K562 (cell line): ENCODE measurements around the gene CXCL16. TPM values are rescaled to one million over a fixed set of nuclear protein-coding genes. Genes with fewer than 3 reads are reported as not detected.
A peak's percentile ranks its signal among the peaks of the same experiment; 100 is the strongest.

Experiments
- ATF1 ChIP-seq, 2 experiments: fragments of 450-650 bp in 1 of 2; IDR thresholded peaks; 2 replicates each; pipeline ENCODE4 v1.6.1; 2016; ENCODE audit warnings: missing compliant biosample characterization in 1 of 2, missing genetic modification characterization in 1 of 2
- ATF7 ChIP-seq: fragments of 450-650 bp; IDR thresholded peaks from 2 replicates; pipeline ENCODE4 v1.7.1; 2014; ENCODE audit warnings: mild to moderate bottlenecking, moderate library complexity
- HMGN3 ChIP-seq: IDR thresholded peaks from 2 replicates; pipeline ENCODE4 v1.6.1; 2011; ENCODE audit warnings: borderline replicate concordance, low read depth, mild to moderate bottlenecking, mixed read lengths, low read length; ENCODE audit not compliant: insufficient read length; ENCODE audit errors: extremely low read depth
- HNRNPUL1 ChIP-seq: fragments of 200-400 bp; formaldehyde crosslinking; IDR thresholded peaks from 2 replicates; pipeline ENCODE4 v1.6.1; 2017; ENCODE audit warnings: low read length
- KLF6 ChIP-seq: fragments of 250-450 bp; sonication (Bioruptor Pico); IDR thresholded peaks from 2 replicates; pipeline ENCODE4 v1.4.0; 2020; ENCODE audit warnings: mild to moderate bottlenecking, moderate library complexity, borderline replicate concordance
- MYC ChIP-seq, 2 experiments: fragments of 250-450 bp in 1 of 2; sonication (Bioruptor Pico) in 1 of 2; IDR thresholded peaks; 2 replicates each; pipeline versions ENCODE4 v1.5.1 to v1.6.1; 2012 to 2021; ENCODE audit warnings: low read depth in 2 of 2, borderline replicate concordance in 1 of 2, improper control_type of control experiment in 1 of 2, low read length in 1 of 2, mild to moderate bottlenecking in 1 of 2, moderate library complexity in 1 of 2
- POLR2H ChIP-seq: IDR thresholded peaks from 2 replicates; pipeline ENCODE4 v1.6.1; 2016; ENCODE audit warnings: missing genetic modification characterization, low read depth, mild to moderate bottlenecking, control low read depth, missing compliant biosample characterization, moderate library complexity
- POLR3G ChIP-seq: IDR thresholded peaks from 2 replicates; pipeline ENCODE4 v1.6.1; 2011; ENCODE audit not compliant: insufficient read length, insufficient replicate concordance; ENCODE audit errors: extremely low read depth
- SMAD1 ChIP-seq: fragments of 150-350 bp; IDR thresholded peaks from 2 replicates; pipeline ENCODE4 v1.6.1; 2014; ENCODE audit warnings: low read length, low read depth; ENCODE audit not compliant: partially characterized antibody
- SMARCB1 ChIP-seq: IDR thresholded peaks from 2 replicates; pipeline ENCODE4 v1.6.1; 2011; ENCODE audit warnings: improper control_type of control experiment, low read depth; ENCODE audit not compliant: insufficient read length
- SOX6 ChIP-seq: fragments of 450-650 bp; IDR thresholded peaks from 2 replicates; pipeline ENCODE4 v1.6.1; 2014; ENCODE audit warnings: mild to moderate bottlenecking
- TGIF2 ChIP-seq: sonication (generic); formaldehyde crosslinking; IDR thresholded peaks from 2 replicates; pipeline ENCODE4 v1.8.1; 2022; ENCODE audit warnings: mild to moderate bottlenecking, missing genetic modification reagents, moderate library complexity
- YBX1 ChIP-seq: fragments of 450-650 bp; IDR thresholded peaks from 2 replicates; pipeline ENCODE4 v1.7.1; 2016; ENCODE audit warnings: mild to moderate bottlenecking
- YY1 ChIP-seq, 3 experiments: IDR thresholded peaks; 2 replicates each; pipeline ENCODE4 v1.6.1; 2011; ENCODE audit warnings: low read length in 2 of 3, mild to moderate bottlenecking in 2 of 3, moderate library complexity in 2 of 3, borderline replicate concordance in 1 of 3, control low read depth in 1 of 3, low read depth in 1 of 3; ENCODE audit not compliant: insufficient read depth in 3 of 3, insufficient replicate concordance in 2 of 3, control insufficient read depth in 1 of 3, insufficient read length in 1 of 3; ENCODE audit errors: extremely low read depth in 1 of 3
- ZBED1 ChIP-seq: IDR thresholded peaks from 2 replicates; pipeline ENCODE4 v1.6.1; 2014
- ZNF184 ChIP-seq: sonication (generic); formaldehyde crosslinking; IDR thresholded peaks from 2 replicates; pipeline ENCODE4 v1.5.0; 2020; ENCODE audit warnings: missing genetic modification reagents
- ZNF384 ChIP-seq: IDR thresholded peaks from 2 replicates; pipeline ENCODE4 v1.6.1; 2012; ENCODE audit warnings: low read depth, low read length, improper control_type of control experiment
- ZNF436 ChIP-seq: fragments of 250-450, 450-650 bp; sonication (Bioruptor Pico); formaldehyde crosslinking; IDR thresholded peaks from 2 replicates; pipeline ENCODE4 v1.7.0; 2020; ENCODE audit warnings: mild to moderate bottlenecking
- ZNF584 ChIP-seq: fragments of 200-800 bp; sonication (Bioruptor generic); IDR thresholded peaks from 2 replicates; pipeline ENCODE4 v1.6.1; 2016; ENCODE audit warnings: low read depth, mild to moderate bottlenecking, missing genetic modification characterization, missing compliant biosample characterization
- polyA plus RNA-seq, 8 experiments: library from polyadenylated mRNA; depleted of rRNA in 4 of 8; stranded (reverse) in 5 of 8; unstranded in 3 of 8; fragments of >200 nt; fragmentation: Nextera tagmentation in 2 of 8; fragmentation: Illumina TruSeq in 1 of 8; extraction: Ambion mirVana in 2 of 8; extraction: Trizol in 1 of 8; gene quantifications; 2 replicates each; pipeline versions ENCODE4 v1.2.1 to v1.2.3, GENCODE V29; 2011 to 2014; ENCODE audit warnings: inconsistent platforms in 1 of 8, missing spikeins in 1 of 8
- total RNA-seq, 7 experiments: library from RNA; depleted of rRNA in 6 of 7; stranded (reverse); fragments of >200 nt in 6 of 7; fragmentation: Illumina TruSeq in 2 of 7; extraction: Trizol in 2 of 7; gene quantifications; 2 replicates each; pipeline versions ENCODE4 v1.2.1 to v1.2.3, GENCODE V29; 2011 to 2021; ENCODE audit warnings: low replicate concordance in 1 of 7
- TF ChIP-seq, protein P1 (sequence below), 3 experiments: fragments of 200-800 bp in 1 of 3; fragments of 250-450 bp in 1 of 3; fragments of 450-650 bp in 1 of 3; sonication (Bioruptor Pico) in 1 of 3; sonication (Bioruptor generic) in 1 of 3; formaldehyde crosslinking in 1 of 3; IDR thresholded peaks; 2 replicates each; pipeline versions ENCODE4 v1.6.1 to v1.8.0; 2016 to 2022; ENCODE audit warnings: mild to moderate bottlenecking in 2 of 3, missing genetic modification characterization in 2 of 3, missing compliant biosample characterization in 1 of 3, moderate library complexity in 1 of 3
- TF ChIP-seq, protein P2 (sequence below): fragments of 450-650 bp; formaldehyde crosslinking; IDR thresholded peaks from 2 replicates; pipeline ENCODE4 v1.4.0; 2020; ENCODE audit warnings: mild to moderate bottlenecking, mixed read lengths

Gene CXCL16
- total and polyA plus RNA-seq, 9 of the 15 experiments (the other 6 are each of a cell fraction or from before 2014, with no cell fraction given) = 0.05 to 0.68 (median 0.22) TPM; not detected in 2

DNA sequence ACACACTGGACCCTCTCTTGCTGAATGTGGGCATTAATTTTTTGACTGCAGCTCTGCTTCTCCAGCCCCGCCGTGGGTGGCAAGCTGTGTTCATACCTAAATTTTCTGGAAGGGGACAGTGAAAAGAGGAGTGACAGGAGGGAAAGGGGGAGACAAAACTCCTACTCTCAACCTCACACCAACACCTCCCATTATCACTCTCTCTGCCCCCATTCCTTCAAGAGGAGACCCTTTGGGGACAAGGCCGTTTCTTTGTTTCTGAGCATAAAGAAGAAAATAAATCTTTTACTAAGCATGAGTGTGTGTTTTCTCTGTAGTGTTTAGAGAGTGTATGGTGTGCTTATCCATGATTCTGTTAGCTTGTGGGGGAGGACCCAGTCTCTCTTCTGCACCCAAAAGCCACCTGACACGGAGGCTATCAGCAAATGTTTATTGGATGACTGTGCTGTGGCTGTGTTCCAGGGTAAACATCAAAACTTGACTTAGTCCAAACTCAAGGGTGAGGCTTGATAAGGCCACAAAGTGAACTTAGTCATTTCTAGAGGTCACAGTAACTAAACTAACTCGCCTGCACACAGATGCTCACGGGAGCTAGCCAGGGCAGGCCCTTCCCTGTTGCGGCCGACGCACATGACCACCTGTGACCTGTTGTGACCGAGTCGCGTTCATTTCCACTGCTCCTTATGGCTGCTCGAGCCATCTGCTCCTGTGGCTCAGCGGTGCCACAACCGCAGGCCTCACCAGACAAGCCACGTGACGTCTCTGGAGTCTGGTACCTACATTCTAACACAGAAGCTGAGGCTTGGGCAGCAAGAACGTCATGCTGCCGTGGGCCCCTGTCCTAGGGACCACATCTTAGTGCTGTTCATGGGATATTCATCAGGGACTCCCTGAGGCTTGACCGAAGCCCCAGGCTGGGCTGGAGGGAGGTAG is 18.3 kb downstream of the CXCL16 start (continued):
- TF ChIP-seq HMGN3 = peak; percentile 35
- no peak for TF ChIP-seq ZNF436 (CRISPR knock-in tag)
- no peak for TF ChIP-seq YBX1
- no peak for TF ChIP-seq SMAD1
- TF ChIP-seq SMARCB1 = no peak
- TF ChIP-seq MYC (IDR thresholded peaks at IDR 0.05; ENCODE audit: low read depth, low read length) = 0 out of 2 replicates have a peak, but pooled peaks have one; percentile 21
- TF ChIP-seq MYC (CRISPR knock-in tag; IDR thresholded peaks at IDR 0.05; ENCODE audit: borderline replicate concordance, low read depth) = no peak
- TF ChIP-seq POLR3G = no peak
- no peak for TF ChIP-seq ZNF384
- TF ChIP-seq TGIF2 (CRISPR knock-in tag) = no peak
- no peak for TF ChIP-seq ZNF184 (CRISPR knock-in tag)
- TF ChIP-seq, protein P1, sequence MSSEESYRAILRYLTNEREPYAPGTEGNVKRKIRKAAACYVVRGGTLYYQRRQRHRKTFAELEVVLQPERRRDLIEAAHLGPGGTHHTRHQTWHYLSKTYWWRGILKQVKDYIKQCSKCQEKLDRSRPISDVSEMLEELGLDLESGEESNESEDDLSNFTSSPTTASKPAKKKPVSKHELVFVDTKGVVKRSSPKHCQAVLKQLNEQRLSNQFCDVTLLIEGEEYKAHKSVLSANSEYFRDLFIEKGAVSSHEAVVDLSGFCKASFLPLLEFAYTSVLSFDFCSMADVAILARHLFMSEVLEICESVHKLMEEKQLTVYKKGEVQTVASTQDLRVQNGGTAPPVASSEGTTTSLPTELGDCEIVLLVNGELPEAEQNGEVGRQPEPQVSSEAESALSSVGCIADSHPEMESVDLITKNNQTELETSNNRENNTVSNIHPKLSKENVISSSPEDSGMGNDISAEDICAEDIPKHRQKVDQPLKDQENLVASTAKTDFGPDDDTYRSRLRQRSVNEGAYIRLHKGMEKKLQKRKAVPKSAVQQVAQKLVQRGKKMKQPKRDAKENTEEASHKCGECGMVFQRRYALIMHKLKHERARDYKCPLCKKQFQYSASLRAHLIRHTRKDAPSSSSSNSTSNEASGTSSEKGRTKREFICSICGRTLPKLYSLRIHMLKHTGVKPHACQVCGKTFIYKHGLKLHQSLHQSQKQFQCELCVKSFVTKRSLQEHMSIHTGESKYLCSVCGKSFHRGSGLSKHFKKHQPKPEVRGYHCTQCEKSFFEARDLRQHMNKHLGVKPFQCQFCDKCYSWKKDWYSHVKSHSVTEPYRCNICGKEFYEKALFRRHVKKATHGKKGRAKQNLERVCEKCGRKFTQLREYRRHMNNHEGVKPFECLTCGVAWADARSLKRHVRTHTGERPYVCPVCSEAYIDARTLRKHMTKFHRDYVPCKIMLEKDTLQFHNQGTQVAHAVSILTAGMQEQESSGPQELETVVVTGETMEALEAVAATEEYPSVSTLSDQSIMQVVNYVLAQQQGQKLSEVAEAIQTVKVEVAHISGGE (CRISPR knock-in tag; IDR thresholded peaks at IDR 0.05) = 0 out of 6 replicates have a peak, but pooled peaks of 1 of the 3 experiments have one; percentile 35
- TF ChIP-seq HNRNPUL1 = no peak
- TF ChIP-seq, protein P2, sequence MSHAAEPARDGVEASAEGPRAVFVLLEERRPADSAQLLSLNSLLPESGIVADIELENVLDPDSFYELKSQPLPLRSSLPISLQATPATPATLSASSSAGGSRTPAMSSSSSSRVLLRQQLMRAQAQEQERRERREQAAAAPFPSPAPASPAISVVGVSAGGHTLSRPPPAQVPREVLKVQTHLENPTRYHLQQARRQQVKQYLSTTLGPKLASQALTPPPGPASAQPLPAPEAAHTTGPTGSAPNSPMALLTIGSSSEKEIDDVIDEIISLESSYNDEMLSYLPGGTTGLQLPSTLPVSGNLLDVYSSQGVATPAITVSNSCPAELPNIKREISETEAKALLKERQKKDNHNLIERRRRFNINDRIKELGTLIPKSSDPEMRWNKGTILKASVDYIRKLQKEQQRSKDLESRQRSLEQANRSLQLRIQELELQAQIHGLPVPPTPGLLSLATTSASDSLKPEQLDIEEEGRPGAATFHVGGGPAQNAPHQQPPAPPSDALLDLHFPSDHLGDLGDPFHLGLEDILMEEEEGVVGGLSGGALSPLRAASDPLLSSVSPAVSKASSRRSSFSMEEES = peak; percentile 86
- no peak for TF ChIP-seq YY1 (IDR thresholded peaks at IDR 0.05; ENCODE audit: borderline replicate concordance in 1 of 3, control insufficient read depth in 1 of 3, extremely low read depth in 1 of 3, insufficient read depth in 3 of 3, insufficient read length in 1 of 3, insufficient replicate concordance in 2 of 3, low read depth in 1 of 3, low read length in 2 of 3)
- peak; percentile 40; the same call in 1 of the 2 replicates for TF ChIP-seq ZNF584
- TF ChIP-seq ATF7 = peak; percentile 68
- TF ChIP-seq SOX6 = peak; percentile 83
- TF ChIP-seq ATF1 (CRISPR knock-in tag; IDR thresholded peaks at IDR 0.05) = no peak
- TF ChIP-seq ATF1 (tag; IDR thresholded peaks at IDR 0.05) = peak; percentile 55
- no peak for TF ChIP-seq KLF6 (CRISPR knock-in tag)
- TF ChIP-seq ZBED1 = no peak
- no peak for TF ChIP-seq POLR2H (tag)
